ENCODE measurements around the gene FBF1. TPM values are rescaled to one million over a fixed set of nuclear protein-coding genes. Genes with fewer than 3 reads are reported as not detected.
"Not testable (repeated sequence)": the region's sequence is repeated elsewhere in the genome, so short reads cannot be mapped to it uniquely, and the experiment has no call there.

Gene FBF1
- total RNA-seq, 4 donors from 2014 or later: 7.2 to 47.0 (median 25.0) TPM

DNA sequence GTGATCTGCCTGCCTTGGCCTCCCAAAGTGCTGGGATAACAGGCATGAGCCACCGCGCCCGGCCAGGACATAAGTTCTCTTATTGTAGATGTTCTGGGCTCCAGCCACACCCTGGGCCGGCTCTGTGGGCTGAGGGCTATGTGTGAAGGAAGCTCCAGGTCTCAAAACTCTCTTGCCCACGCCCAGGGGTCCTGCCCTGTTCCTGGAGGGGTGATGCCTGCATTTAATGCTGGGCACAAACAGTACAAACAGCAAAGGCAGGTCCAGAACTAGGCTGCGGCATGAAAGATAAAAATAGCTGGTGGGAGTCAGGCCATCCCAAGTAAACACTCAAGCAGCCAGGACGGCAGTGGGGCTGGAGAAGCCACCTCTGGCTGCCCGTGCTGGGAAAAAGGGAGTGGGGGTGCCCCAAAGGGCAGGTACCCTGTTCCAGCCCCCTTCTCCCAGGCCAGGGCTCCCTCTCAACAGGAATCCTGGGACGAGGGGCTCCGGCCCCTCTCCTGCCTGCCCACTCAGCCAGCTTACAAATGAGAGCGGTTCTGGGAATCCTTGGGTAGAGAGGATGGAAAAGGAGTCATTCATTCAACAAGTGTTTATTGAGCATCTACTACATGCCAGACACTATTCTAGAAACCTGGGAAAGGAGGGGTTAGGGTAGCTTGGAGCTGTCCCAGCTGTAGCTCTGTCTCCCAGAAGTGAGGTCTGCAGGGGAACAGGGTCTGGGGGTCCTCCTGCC, 67.1 kb downstream of the FBF1 start:
- no peaks in the 10 kb centered on the region for H3K9me3 ChIP-seq
- no peaks in the 10 kb centered on the region for H3K27me3 ChIP-seq
- peak overlapping the region; percentile 64 to 95 (median 81) for H3K27ac ChIP-seq
- H3K36me3 ChIP-seq: peaks cover 0 to 18% (median 0%) of the 10 kb centered on the region in 3 donors
- H3K4me1 ChIP-seq: peaks cover 7 to 67% (median 29%) of the 10 kb centered on the region in 4 donors
- TF ChIP-seq POLR2A (IDR thresholded peaks at IDR 0.05): no peak
- TF ChIP-seq, protein P1, sequence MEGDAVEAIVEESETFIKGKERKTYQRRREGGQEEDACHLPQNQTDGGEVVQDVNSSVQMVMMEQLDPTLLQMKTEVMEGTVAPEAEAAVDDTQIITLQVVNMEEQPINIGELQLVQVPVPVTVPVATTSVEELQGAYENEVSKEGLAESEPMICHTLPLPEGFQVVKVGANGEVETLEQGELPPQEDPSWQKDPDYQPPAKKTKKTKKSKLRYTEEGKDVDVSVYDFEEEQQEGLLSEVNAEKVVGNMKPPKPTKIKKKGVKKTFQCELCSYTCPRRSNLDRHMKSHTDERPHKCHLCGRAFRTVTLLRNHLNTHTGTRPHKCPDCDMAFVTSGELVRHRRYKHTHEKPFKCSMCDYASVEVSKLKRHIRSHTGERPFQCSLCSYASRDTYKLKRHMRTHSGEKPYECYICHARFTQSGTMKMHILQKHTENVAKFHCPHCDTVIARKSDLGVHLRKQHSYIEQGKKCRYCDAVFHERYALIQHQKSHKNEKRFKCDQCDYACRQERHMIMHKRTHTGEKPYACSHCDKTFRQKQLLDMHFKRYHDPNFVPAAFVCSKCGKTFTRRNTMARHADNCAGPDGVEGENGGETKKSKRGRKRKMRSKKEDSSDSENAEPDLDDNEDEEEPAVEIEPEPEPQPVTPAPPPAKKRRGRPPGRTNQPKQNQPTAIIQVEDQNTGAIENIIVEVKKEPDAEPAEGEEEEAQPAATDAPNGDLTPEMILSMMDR (IDR thresholded peaks at IDR 0.05): no peak
- no peak for DNase-seq
- H3K4me3 ChIP-seq: no peak overlapping the region

DNA sequence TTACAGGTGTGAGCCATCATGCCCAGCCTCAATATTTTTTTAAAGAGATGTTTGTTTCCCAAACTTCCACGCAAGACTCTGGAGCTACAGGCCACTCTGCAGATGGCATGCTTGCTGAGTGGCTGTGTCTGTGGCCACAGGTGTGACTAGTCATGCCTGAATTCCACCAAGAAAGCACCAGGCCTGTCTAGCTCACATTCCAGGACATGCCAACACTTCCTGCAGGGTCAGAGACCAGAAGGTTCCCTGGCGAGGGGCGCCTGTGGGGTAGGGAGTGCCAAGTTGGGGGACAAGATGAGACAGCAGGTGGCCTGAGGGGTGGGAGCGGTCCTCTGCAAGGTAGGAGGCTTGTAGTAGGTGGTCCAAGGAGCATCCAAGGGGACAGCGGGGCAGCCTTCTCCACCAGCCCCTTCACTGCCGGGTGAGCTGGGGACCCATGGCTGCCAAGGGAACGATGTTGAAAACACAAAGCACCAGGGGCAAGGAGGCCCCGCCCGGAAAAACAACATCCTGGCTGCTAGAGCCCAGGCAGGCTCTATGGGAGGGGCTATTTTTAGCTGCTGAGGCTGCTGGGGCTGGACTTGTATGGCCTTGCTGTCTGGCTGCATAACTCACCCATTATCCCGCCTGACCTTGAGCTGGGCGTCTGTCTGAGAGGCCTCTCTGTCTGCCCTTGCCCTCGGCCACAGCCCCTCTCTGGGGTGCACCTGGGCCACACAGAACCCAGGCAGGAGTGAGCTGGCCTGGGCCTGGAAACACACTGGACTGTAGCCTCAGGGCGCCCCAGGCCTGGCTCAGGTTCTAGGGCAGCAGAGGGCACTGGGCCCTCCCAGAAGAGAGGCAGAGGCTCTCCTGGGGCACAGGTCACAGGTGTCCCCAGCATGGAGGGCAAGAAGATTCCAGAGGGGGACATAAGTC, 68.1 kb downstream of the FBF1 start:
- Histone ChIP-seq H3K4me1 (peaks cover 7 to 68% (median 22%) of the 10 kb centered on the region in 4 donors), H3K36me3 (peaks cover 0 to 18% (median 0%) of the 10 kb centered on the region in 3 donors), H3K4me3 (no peak overlapping the region), H3K9me3 (no peaks in the 10 kb centered on the region), H3K27me3 (no peaks in the 10 kb centered on the region), H3K27ac (peak overlapping the region; percentile 64 to 95 (median 76))
- peak; percentile 56 to 84 (median 69) for DNase-seq
- TF ChIP-seq, protein P1 (IDR thresholded peaks at IDR 0.05): no peak
- no peak for TF ChIP-seq POLR2A (IDR thresholded peaks at IDR 0.05)

DNA sequence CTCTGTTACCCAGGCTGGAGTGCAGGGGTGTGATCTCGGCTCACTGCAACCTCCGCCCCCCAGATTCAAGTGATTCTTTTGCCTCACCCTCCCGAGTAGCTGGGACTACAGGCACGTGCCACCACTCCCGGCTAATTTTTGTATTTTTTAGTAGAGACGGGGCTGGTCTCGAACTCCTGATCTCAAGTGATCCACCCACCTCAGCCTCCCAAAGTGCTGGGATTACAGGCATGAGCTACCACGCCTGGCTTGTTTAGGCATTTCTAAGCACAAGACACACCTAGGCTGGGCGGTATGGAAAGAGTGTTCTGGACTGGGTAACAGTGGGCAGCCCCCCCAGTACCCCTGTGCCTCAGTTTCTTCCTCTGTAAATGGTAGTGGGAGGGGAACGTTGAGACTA, 70.6 kb downstream of the FBF1 start:
- H3K4me3 ChIP-seq, H3K9me3 ChIP-seq, H3K27me3 ChIP-seq, DNase-seq: not testable (repeated sequence)
- H3K27ac ChIP-seq: peak overlapping the region; percentile 68 to 87 (median 76)
- peaks cover 0 to 16% (median 0%) of the 10 kb centered on the region in 3 donors for H3K36me3 ChIP-seq
- H3K4me1 ChIP-seq: peaks cover 0 to 50% (median 5%) of the 10 kb centered on the region in 4 donors

DNA sequence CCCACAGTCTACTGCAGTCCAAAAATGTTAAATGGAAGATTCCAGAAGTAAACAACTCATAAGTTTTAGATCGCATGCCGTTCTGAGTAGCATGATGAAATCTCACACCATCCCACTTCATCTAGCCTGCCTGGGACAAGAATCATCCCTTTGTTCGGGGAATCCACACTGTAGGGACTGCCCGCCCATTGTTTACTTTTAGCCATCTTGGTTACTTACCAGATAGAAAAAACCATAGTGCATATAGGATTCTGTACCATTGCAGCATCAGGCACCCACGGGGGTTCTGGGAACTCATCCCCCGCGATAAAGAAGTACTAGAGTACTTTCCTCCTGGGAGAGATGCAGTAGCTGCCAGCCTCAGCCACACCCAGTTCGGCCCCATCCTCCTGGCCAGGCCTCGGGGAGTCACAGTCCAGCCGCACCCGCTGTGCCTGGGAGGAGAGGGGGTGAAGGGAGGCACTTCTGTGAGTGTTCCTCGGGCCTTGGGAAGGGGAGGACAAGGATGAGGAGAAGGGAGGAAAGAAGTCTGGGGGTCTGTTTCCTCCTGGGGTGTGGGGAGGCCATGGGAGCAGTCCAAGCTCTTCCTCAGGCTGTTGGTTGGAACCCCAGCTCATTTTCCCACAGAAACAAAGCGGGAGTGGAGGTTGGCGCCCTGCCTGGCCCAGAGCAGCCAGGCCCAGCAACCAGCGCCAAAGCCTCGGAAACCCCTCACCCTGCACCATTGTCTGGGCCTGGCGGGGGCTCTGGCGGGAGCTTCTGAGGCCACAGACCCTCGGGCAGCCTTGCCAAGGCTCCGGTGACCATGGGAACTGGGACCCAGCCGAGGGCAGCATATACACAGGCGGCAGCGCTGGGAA, 71.3 kb downstream of the FBF1 start:
- H3K36me3 ChIP-seq: peaks cover 0 to 9% (median 0%) of the 10 kb centered on the region in 3 donors
- peak overlapping the region; percentile 68 to 87 (median 76) for H3K27ac ChIP-seq
- H3K27me3 ChIP-seq: no peaks in the 10 kb centered on the region
- peaks cover 0 to 43% (median 5%) of the 10 kb centered on the region in 4 donors for H3K4me1 ChIP-seq
- peak in 2 of 3 donors; percentile 83 to 86 for DNase-seq
- no peak for TF ChIP-seq POLR2A (IDR thresholded peaks at IDR 0.05)
- no peaks in the 10 kb centered on the region for H3K9me3 ChIP-seq
- peak overlapping the region in 1 of 4 donors; percentile 8 for H3K4me3 ChIP-seq

DNA sequence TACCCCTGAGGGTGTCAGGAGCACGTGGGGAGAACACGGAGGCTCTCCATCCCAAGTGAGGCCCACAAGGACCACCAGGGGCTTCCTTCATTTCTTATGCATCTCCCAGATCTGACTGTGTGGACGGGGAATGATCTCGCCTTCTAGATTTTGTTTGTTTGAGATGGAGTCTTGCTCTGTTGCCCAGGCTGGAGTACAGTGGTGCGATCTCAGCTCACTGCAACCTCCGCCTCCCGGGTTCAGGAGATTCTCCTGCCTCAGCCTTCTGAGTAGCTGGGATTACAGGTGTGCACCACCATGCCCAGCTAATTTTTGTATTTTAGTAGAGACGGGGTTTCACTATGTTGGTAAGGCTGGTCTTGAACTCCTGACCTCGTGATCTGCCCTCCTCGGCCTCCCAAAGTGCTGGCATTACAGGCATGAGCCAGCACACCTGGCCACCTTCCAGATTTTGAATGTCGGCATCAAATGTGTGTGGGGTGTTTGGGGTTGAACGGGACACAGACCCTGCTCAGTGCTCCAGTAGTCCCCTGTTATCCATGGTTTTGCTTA, 72.0 kb downstream of the FBF1 start:
- peaks cover 0 to 37% (median 7%) of the 10 kb centered on the region in 4 donors for H3K4me1 ChIP-seq
- DNase-seq: not testable (repeated sequence)

DNA sequence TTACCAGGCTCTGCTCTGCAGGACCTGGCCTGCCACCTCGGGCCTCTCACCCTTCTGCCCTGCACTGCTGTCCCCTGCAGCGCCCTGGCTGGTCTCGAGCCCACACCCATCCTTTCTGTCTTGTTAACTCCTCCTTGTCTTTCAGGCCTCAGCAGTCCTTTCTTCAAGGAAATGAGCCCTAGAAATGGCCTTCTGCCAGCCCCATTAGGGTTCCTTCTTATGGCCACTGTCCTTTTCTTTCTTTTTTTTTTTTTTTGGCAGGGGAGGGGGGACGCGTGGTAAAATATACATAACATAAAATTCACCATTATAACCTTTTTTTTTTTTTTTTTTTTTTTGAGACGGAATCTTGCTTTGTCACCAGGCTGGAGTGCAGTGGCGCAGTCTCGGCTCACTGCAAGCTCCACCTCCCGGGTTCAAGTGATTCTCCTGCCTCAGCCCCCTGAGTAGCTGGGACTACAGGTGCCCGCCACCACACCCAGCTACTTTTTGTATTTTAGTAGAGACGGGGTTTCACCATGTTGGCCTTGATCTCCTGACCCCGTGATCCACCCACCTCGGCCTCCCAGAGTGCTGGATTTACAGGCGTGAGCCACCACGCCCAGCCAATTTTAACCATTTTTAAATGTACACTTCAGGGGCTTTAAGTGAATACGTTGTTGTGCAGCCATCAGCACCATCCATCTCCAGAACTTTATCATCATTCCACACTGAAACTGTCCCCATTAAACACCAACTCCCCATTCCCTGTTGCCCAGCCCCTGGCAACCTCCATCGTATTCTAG, 75.2 kb downstream of the FBF1 start:
- Histone ChIP-seq H3K27ac (peak overlapping the region; percentile 43 to 76 (median 66)), H3K4me1 (peaks cover 0 to 19% (median 4%) of the 10 kb centered on the region in 4 donors)
- DNase-seq, H3K27me3 ChIP-seq, H3K9me3 ChIP-seq, H3K36me3 ChIP-seq, H3K4me3 ChIP-seq: not testable (repeated sequence)

More for the DNA sequence above, 72.0 kb downstream of the FBF1 start:
- not testable (repeated sequence) for H3K27me3 ChIP-seq, H3K9me3 ChIP-seq, H3K36me3 ChIP-seq, H3K4me3 ChIP-seq
- H3K27ac ChIP-seq: peak overlapping the region; percentile 55 to 87 (median 76)

DNA sequence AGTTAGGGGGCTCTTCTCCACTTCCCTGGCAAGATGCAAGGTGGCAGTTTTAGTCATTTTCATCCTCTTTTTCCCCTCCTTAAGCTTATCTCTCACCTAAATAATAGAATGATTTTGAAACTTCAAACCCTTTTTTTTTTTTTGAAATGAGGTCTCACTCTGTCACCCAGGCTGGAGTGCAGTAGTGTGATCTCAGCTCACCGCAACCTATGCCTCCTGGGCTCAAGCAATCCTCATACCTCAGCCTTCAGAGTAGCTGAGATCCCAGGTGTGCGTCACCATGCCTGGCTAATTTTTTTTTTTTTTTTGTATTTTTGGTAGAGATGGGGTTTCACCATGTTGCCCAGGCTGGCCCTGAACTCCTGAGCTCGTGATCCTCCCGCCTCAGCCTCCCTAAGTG, 76.0 kb downstream of the FBF1 start:
- peaks cover 0 to 12% (median 4%) of the 10 kb centered on the region in 4 donors for H3K4me1 ChIP-seq
- H3K4me3 ChIP-seq, H3K27me3 ChIP-seq, DNase-seq, H3K9me3 ChIP-seq, H3K36me3 ChIP-seq: not testable (repeated sequence)
- peak overlapping the region; percentile 61 to 81 (median 74) for H3K27ac ChIP-seq
